ENCODE measurements around the gene RHBG. TPM values are rescaled to one million over a fixed set of nuclear protein-coding genes. Genes with fewer than 3 reads are reported as not detected.

The RHBG gene
- total RNA-seq, 1 experiment from 2014 or later = 1.5 TPM

DNA sequence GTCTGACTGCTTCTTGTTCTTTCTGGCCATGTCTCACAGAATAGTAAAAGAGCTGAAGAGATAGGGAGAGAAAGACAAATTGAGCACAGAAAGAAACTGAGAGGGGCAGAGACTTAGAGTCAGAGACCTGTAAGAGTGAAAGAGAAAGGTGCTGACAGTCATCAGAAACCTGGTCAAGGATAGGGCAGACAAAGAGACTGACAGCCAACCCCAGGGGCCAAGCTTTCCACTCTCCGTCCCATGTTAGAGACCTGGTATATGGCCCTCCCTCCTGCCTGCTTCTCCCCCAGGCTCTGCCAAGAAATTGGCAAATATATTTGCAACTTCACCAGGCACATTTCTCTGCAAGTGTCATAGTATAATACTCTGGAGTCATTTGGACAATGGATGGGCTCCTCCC lies 64.6 kb downstream of the RHBG start:
- Histone ChIP-seq H2BK15ac (ENCODE audit: low read depth, low read length) (no peak overlapping the region), H3K79me2 (ENCODE audit: insufficient read depth, low read length) (no peaks in the 10 kb centered on the region), H3K14ac (ENCODE audit: insufficient read depth, low read length) (no peak overlapping the region), H3K79me1 (ENCODE audit: insufficient read depth, low read depth, low read length, poor library complexity, severe bottlenecking) (no peaks in the 10 kb centered on the region), H2BK5ac (ENCODE audit: insufficient read length, low read length) (no peak overlapping the region), H3K4ac (ENCODE audit: low read depth, low read length) (no peak overlapping the region), H2BK120ac (ENCODE audit: low read depth, low read length, poor library complexity, severe bottlenecking) (no peak overlapping the region), H3K18ac (ENCODE audit: insufficient read length, low read depth, low read length) (no peak overlapping the region), H3K56ac (ENCODE audit: insufficient read length, low read depth, low read length) (no peak overlapping the region), H3K23me2 (ENCODE audit: insufficient read length, low read depth, low read length, poor library complexity, severe bottlenecking) (peaks cover 4% of the 10 kb centered on the region), H4K20me1 (ENCODE audit: control insufficient read depth, insufficient read depth, insufficient read length) (no peaks in the 10 kb centered on the region), H3K4me1 (ENCODE audit: insufficient read depth, low read length) (peaks cover 7% of the 10 kb centered on the region; the same call in 1 of the 2 replicates), H2AFZ (ENCODE audit: low read length) (no peak overlapping the region), H2BK20ac (ENCODE audit: low read depth, low read length, poor library complexity, severe bottlenecking) (no peak overlapping the region), H2AK5ac (ENCODE audit: insufficient read length, low read length) (no peak overlapping the region), H2BK12ac (ENCODE audit: insufficient read length, low read depth, low read length) (no peak overlapping the region), H3K4me2 (ENCODE audit: insufficient read depth, insufficient read length, low read length) (no peak overlapping the region), H4K91ac (ENCODE audit: insufficient read length, low read depth, low read length) (no peak overlapping the region), H3K23ac (ENCODE audit: insufficient read length, low read depth, low read length) (no peak overlapping the region), H3K27me3 (ENCODE audit: insufficient read depth, low read length) (peaks cover 86% of the 10 kb centered on the region), H4K8ac (replicated peaks; ENCODE audit: insufficient read length, low read depth, low read length) (no peak overlapping the region), H3K27ac (ENCODE audit: insufficient read length, low read depth, low read length) (no peak overlapping the region), H3K9me3 (ENCODE audit: control insufficient read depth, low read depth, low read length) (no peaks in the 10 kb centered on the region), H3T11ph (ENCODE audit: low read length) (no peak overlapping the region), H4K5ac (ENCODE audit: insufficient read length, low read depth, low read length) (no peak overlapping the region), H3K9ac (ENCODE audit: extremely low read depth, insufficient read length, low read length) (no peak overlapping the region)
- no CpG with 5 or more reads among the region's 1 CpG for WGBS (ENCODE audit: extremely low coverage, insufficient read length, low lambda C conversion rate)
- Mint-ChIP-seq H3K27ac (no peak overlapping the region), H3K4me3 (no peak overlapping the region; a peak in 1 of 5 replicates), H3K9me3 (peaks cover 4 to 11% of the 10 kb centered on the region in 2 experiments; a peak in 4 of 5 replicates), H3K27me3 (ENCODE audit: low read depth) (peaks cover 100% of the 10 kb centered on the region), H3K36me3 (ENCODE audit: insufficient read depth in 1 of 3, low read depth in 3 of 3) (peaks cover 0 to 1% (median 0%) of the 10 kb centered on the region in 3 experiments; a peak in 1 of 7 replicates), H3K4me1 (peaks cover 55 to 73% of the 10 kb centered on the region in 2 experiments)
- TF ChIP-seq, protein P1, sequence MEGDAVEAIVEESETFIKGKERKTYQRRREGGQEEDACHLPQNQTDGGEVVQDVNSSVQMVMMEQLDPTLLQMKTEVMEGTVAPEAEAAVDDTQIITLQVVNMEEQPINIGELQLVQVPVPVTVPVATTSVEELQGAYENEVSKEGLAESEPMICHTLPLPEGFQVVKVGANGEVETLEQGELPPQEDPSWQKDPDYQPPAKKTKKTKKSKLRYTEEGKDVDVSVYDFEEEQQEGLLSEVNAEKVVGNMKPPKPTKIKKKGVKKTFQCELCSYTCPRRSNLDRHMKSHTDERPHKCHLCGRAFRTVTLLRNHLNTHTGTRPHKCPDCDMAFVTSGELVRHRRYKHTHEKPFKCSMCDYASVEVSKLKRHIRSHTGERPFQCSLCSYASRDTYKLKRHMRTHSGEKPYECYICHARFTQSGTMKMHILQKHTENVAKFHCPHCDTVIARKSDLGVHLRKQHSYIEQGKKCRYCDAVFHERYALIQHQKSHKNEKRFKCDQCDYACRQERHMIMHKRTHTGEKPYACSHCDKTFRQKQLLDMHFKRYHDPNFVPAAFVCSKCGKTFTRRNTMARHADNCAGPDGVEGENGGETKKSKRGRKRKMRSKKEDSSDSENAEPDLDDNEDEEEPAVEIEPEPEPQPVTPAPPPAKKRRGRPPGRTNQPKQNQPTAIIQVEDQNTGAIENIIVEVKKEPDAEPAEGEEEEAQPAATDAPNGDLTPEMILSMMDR (conservative IDR thresholded peaks at IDR 0.05) = no peak
- peak; percentile 53 for DNase-seq

Small RNAs within 50 kb of the gene (microRNA-seq; reads per million reads assigned to microRNA genes)
- not detected for gene MIR9-1 (ENCODE audit: borderline microRNAs expressed)

Other genes starting within 250 kb of the RHBG start
- 11.1 and 11.8 TPM in 2 replicates for gene SEMA4A, start 215.6 kb upstream of the RHBG start, total RNA-seq (2021)
- gene SLC25A44, start 175.1 kb upstream of the RHBG start, total RNA-seq (2021) = 40.2 and 47.4 TPM in 2 replicates
- 136 and 143 TPM in 2 replicates for gene PMF1, start 156.2 kb upstream of the RHBG start, total RNA-seq (2021)
- 2.4 and 3.0 TPM in 2 replicates for gene BGLAP, start 127.0 kb upstream of the RHBG start, total RNA-seq (2021)
- 14.6 and 15.8 TPM in 2 replicates for gene PAQR6, start 121.2 kb upstream of the RHBG start, total RNA-seq (2021)
- gene SMG5, start 86.4 kb upstream of the RHBG start, total RNA-seq (2021) = 100 and 103 TPM in 2 replicates
- 2.1 and 2.6 TPM in 2 replicates for gene TMEM79, start 84.9 kb upstream of the RHBG start, total RNA-seq (2021)
- 49.2 and 49.4 TPM in 2 replicates for gene GLMP, start 73.5 kb upstream of the RHBG start, total RNA-seq (2021)
- not detected in 2 replicates for gene VHLL, start 69.9 kb upstream of the RHBG start, total RNA-seq (2021)
- 515 and 524 TPM in 2 replicates for gene CCT3, start 30.9 kb upstream of the RHBG start, total RNA-seq (2021)
- 2.3 and 2.4 TPM in 2 replicates for gene TSACC, start 30.7 kb upstream of the RHBG start, total RNA-seq (2021)
- 18.7 and 20.8 TPM in 2 replicates for gene MEF2D, start 131.6 kb downstream of the RHBG start, total RNA-seq (2021)
- 24.5 and 24.7 TPM in 2 replicates for gene IQGAP3, start 203.4 kb downstream of the RHBG start, total RNA-seq (2021)
- gene TTC24, start 210.5 kb downstream of the RHBG start, total RNA-seq (2021) = 0.26 TPM in 1 of 2 replicates, not detected in the other
- gene NAXE, start 222.6 kb downstream of the RHBG start, total RNA-seq (2021) = 96.6 and 100 TPM in 2 replicates
- gene GPATCH4, start 232.3 kb downstream of the RHBG start, total RNA-seq (2021) = 64.6 and 71.7 TPM in 2 replicates